Liver (tissue), 9 donors: ENCODE data around the gene SMAP2. TPM values are rescaled to one million over a fixed set of nuclear protein-coding genes. Genes with fewer than 3 reads are reported as not detected.

Source experiments
- DNase-seq: peaks from one replicate; pipeline ENCODE4 v3.0.0-alpha.2; 2017; ENCODE audit warnings: low spot score
- H3K27ac ChIP-seq, 2 donors: one replicate each; pipeline ENCODE4 v1.7.0; 2013; ENCODE audit warnings: inconsistent platforms in 2 of 2, low read length in 2 of 2, control low read depth in 1 of 2, low read depth in 1 of 2, mild to moderate bottlenecking in 1 of 2
- H3K27me3 ChIP-seq, 4 donors: one replicate each; pipeline versions ENCODE4 v1.6.1 to v1.7.0; 2013; ENCODE audit warnings: low read length in 3 of 4, inconsistent platforms in 1 of 4, mild to moderate bottlenecking in 1 of 4, moderate library complexity in 1 of 4; ENCODE audit not compliant: control insufficient read depth in 4 of 4, insufficient read depth in 4 of 4
- H3K36me3 ChIP-seq, 4 donors: one replicate each; pipeline versions ENCODE4 v1.6.1 to v1.7.0; 2013; ENCODE audit warnings: low read length in 3 of 4, mild to moderate bottlenecking in 3 of 4, low read depth in 1 of 4, moderate library complexity in 1 of 4; ENCODE audit not compliant: control insufficient read depth in 4 of 4, insufficient read depth in 3 of 4
- H3K4me1 ChIP-seq, 4 donors: one replicate each; pipeline versions ENCODE4 v1.6.1 to v1.7.0; 2013; ENCODE audit warnings: low read length in 3 of 4, mild to moderate bottlenecking in 3 of 4, moderate library complexity in 1 of 4; ENCODE audit not compliant: control insufficient read depth in 4 of 4, insufficient read depth in 4 of 4
- H3K4me3 ChIP-seq, 3 donors: one replicate each; pipeline versions ENCODE4 v1.6.1 to v1.7.0; 2013; ENCODE audit warnings: low read length in 3 of 3, control low read depth in 1 of 3, low read depth in 1 of 3, mild to moderate bottlenecking in 1 of 3
- H3K9ac ChIP-seq, 2 donors: one replicate each; pipeline ENCODE4 v1.7.0; 2013; ENCODE audit warnings: low read length in 2 of 2, mild to moderate bottlenecking in 2 of 2, moderate library complexity in 2 of 2, control low read depth in 1 of 2, low read depth in 1 of 2
- H3K9me3 ChIP-seq, 4 donors: one replicate each; pipeline versions ENCODE4 v1.6.1 to v1.7.0; 2013; ENCODE audit warnings: low read length in 3 of 4; ENCODE audit not compliant: control insufficient read depth in 4 of 4
- FOXA1 ChIP-seq: IDR thresholded peaks from 2 replicates; pipeline ENCODE4 v1.6.1; 2016; ENCODE audit warnings: antibody characterized with exemption
- FOXA2 ChIP-seq: IDR thresholded peaks from 2 replicates; pipeline ENCODE4 v1.6.1; 2016; ENCODE audit warnings: antibody characterized with exemption
- GABPA ChIP-seq, 2 donors: IDR thresholded peaks in 1 of 2; conservative IDR thresholded peaks in 1 of 2; 2 replicates each; pipeline ENCODE4 v1.6.1; 2016; ENCODE audit warnings: antibody characterized with exemption in 2 of 2, mild to moderate bottlenecking in 1 of 2, moderate library complexity in 1 of 2
- HNF4A ChIP-seq, 2 donors: conservative IDR thresholded peaks; 2 replicates each; pipeline ENCODE4 v1.6.1; 2016; ENCODE audit warnings: antibody characterized with exemption in 2 of 2, mild to moderate bottlenecking in 2 of 2
- HNF4G ChIP-seq: IDR thresholded peaks from 2 replicates; pipeline ENCODE4 v1.6.1; 2016; ENCODE audit warnings: antibody characterized with exemption
- JUND ChIP-seq, 2 donors: IDR thresholded peaks; 2 replicates each; pipeline ENCODE4 v1.6.1; 2016; ENCODE audit warnings: antibody characterized with exemption in 2 of 2
- RAD21 ChIP-seq, 2 donors: IDR thresholded peaks; 2 replicates each; pipeline ENCODE4 v1.6.1; 2016; ENCODE audit warnings: antibody characterized with exemption in 2 of 2, mild to moderate bottlenecking in 2 of 2
- SP1 ChIP-seq: IDR thresholded peaks from 2 replicates; pipeline ENCODE4 v1.6.1; 2018; ENCODE audit warnings: antibody characterized with exemption, mild to moderate bottlenecking
- TAF1 ChIP-seq: conservative IDR thresholded peaks from 2 replicates; pipeline ENCODE4 v1.6.1; 2016; ENCODE audit warnings: antibody characterized with exemption, mild to moderate bottlenecking
- WGBS: extraction: QIAGEN DNeasy Blood & Tissue Kit; methylation state at CpG from one replicate; pipeline ENCODE4 v1.1.7; 2013; 5-methylcytosine and 5-hydroxymethylcytosine counted together
- polyA plus RNA-seq, 2 donors: library from polyadenylated mRNA; stranded (reverse) in 1 of 2; unstranded in 1 of 2; fragments of 200-250 nt in 1 of 2; fragments of >200 nt in 1 of 2; fragmentation: Nextera tagmentation in 1 of 2; extraction: Ambion mirVana in 1 of 2; gene quantifications; one replicate each; pipeline versions ENCODE4 v1.2.1 to v1.2.3, GENCODE V29; 2013 to 2015
- total RNA-seq, 2 donors: library from RNA; depleted of rRNA; stranded (reverse); fragments of >200 nt; gene quantifications; one replicate each; pipeline ENCODE4 v1.2.3, GENCODE V29; 2014
- TF ChIP-seq, protein P1 (sequence below): fragments of 150-350 bp; IDR thresholded peaks from 2 replicates; pipeline ENCODE4 v1.5.1; 2017; ENCODE audit warnings: improper control_type of control experiment, low read depth, low read length; ENCODE audit not compliant: missing input control
- TF ChIP-seq, protein P2 (sequence below): IDR thresholded peaks from 2 replicates; pipeline ENCODE4 v1.6.1; 2016; ENCODE audit warnings: antibody characterized with exemption
- TF ChIP-seq, protein P3 (sequence below): IDR thresholded peaks from 2 replicates; pipeline ENCODE4 v1.6.1; 2016; ENCODE audit warnings: antibody characterized with exemption
- TF ChIP-seq, protein P4 (sequence below): IDR thresholded peaks from 2 replicates; pipeline ENCODE4 v1.6.1; 2016; ENCODE audit warnings: antibody characterized with exemption, mild to moderate bottlenecking
- TF ChIP-seq, protein P5 (sequence below): IDR thresholded peaks from 2 replicates; pipeline ENCODE4 v1.6.1; 2016; ENCODE audit warnings: antibody characterized with exemption
- donor health status: healthy.
- donor health status: healthy.
- donor health status: healthy.
- donor health status: healthy.
- donor health status: healthy.

The SMAP2 gene
- total and polyA plus RNA-seq, 4 donors, result 20.0 to 36.8 (median 29.8) TPM

DNA sequence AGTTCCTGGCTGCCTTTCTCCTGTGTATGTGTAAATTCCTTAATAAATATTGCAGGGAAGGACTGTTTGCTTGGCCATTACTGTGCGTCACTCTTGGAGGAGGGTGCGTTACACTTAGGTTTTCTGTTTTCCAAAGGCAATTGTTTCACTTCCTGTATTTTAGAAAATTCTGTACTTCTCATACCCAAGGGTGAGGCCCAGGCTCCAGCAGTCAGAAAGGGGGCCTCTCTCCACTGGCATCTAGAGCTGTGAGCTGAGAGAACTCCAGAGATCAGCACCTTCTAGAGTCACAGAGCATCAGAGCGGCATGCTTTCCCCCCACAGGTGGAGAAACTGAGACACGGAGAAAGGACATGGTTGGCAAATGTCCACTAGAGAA, 49.7 kb downstream of the SMAP2 start:
- peaks cover 3 to 22% (median 16%) of the 10 kb centered on the region in 4 donors for H3K4me1 ChIP-seq
- H3K4me3 ChIP-seq, result no peak overlapping the region
- no peak overlapping the region for H3K9ac ChIP-seq
- H3K36me3 ChIP-seq, result peaks cover 2 to 17% (median 8%) of the 10 kb centered on the region in 4 donors
- H3K27ac ChIP-seq, result peak overlapping the region in 1 of 2 donors; percentile 73
- H3K9me3 ChIP-seq, result no peaks in the 10 kb centered on the region
- no peaks in the 10 kb centered on the region for H3K27me3 ChIP-seq
- no peak for DNase-seq
- no peak for TF ChIP-seq TAF1
- TF ChIP-seq, protein P1, sequence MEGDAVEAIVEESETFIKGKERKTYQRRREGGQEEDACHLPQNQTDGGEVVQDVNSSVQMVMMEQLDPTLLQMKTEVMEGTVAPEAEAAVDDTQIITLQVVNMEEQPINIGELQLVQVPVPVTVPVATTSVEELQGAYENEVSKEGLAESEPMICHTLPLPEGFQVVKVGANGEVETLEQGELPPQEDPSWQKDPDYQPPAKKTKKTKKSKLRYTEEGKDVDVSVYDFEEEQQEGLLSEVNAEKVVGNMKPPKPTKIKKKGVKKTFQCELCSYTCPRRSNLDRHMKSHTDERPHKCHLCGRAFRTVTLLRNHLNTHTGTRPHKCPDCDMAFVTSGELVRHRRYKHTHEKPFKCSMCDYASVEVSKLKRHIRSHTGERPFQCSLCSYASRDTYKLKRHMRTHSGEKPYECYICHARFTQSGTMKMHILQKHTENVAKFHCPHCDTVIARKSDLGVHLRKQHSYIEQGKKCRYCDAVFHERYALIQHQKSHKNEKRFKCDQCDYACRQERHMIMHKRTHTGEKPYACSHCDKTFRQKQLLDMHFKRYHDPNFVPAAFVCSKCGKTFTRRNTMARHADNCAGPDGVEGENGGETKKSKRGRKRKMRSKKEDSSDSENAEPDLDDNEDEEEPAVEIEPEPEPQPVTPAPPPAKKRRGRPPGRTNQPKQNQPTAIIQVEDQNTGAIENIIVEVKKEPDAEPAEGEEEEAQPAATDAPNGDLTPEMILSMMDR, result no peak
- no peak for TF ChIP-seq GABPA (IDR thresholded peaks at IDR 0.05 in 1 of 2, conservative IDR thresholded peaks at IDR 0.05 in 1 of 2)
- TF ChIP-seq, protein P2, sequence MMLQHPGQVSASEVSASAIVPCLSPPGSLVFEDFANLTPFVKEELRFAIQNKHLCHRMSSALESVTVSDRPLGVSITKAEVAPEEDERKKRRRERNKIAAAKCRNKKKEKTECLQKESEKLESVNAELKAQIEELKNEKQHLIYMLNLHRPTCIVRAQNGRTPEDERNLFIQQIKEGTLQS, result no peak
- TF ChIP-seq, protein P3, sequence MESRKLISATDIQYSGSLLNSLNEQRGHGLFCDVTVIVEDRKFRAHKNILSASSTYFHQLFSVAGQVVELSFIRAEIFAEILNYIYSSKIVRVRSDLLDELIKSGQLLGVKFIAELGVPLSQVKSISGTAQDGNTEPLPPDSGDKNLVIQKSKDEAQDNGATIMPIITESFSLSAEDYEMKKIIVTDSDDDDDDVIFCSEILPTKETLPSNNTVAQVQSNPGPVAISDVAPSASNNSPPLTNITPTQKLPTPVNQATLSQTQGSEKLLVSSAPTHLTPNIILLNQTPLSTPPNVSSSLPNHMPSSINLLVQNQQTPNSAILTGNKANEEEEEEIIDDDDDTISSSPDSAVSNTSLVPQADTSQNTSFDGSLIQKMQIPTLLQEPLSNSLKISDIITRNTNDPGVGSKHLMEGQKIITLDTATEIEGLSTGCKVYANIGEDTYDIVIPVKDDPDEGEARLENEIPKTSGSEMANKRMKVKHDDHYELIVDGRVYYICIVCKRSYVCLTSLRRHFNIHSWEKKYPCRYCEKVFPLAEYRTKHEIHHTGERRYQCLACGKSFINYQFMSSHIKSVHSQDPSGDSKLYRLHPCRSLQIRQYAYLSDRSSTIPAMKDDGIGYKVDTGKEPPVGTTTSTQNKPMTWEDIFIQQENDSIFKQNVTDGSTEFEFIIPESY, result no peak
- TF ChIP-seq RAD21 (IDR thresholded peaks at IDR 0.05), result no peak
- TF ChIP-seq, protein P4, sequence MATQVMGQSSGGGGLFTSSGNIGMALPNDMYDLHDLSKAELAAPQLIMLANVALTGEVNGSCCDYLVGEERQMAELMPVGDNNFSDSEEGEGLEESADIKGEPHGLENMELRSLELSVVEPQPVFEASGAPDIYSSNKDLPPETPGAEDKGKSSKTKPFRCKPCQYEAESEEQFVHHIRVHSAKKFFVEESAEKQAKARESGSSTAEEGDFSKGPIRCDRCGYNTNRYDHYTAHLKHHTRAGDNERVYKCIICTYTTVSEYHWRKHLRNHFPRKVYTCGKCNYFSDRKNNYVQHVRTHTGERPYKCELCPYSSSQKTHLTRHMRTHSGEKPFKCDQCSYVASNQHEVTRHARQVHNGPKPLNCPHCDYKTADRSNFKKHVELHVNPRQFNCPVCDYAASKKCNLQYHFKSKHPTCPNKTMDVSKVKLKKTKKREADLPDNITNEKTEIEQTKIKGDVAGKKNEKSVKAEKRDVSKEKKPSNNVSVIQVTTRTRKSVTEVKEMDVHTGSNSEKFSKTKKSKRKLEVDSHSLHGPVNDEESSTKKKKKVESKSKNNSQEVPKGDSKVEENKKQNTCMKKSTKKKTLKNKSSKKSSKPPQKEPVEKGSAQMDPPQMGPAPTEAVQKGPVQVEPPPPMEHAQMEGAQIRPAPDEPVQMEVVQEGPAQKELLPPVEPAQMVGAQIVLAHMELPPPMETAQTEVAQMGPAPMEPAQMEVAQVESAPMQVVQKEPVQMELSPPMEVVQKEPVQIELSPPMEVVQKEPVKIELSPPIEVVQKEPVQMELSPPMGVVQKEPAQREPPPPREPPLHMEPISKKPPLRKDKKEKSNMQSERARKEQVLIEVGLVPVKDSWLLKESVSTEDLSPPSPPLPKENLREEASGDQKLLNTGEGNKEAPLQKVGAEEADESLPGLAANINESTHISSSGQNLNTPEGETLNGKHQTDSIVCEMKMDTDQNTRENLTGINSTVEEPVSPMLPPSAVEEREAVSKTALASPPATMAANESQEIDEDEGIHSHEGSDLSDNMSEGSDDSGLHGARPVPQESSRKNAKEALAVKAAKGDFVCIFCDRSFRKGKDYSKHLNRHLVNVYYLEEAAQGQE, result no peak
- no peak for TF ChIP-seq JUND (IDR thresholded peaks at IDR 0.05)
- TF ChIP-seq SP1, result no peak
- TF ChIP-seq FOXA2, result no peak
- TF ChIP-seq HNF4G, result no peak
- TF ChIP-seq HNF4A (conservative IDR thresholded peaks at IDR 0.05), result no peak
- no peak for TF ChIP-seq FOXA1
- WGBS, result 85% methylated on average over 4 of the region's 4 CpGs

DNA sequence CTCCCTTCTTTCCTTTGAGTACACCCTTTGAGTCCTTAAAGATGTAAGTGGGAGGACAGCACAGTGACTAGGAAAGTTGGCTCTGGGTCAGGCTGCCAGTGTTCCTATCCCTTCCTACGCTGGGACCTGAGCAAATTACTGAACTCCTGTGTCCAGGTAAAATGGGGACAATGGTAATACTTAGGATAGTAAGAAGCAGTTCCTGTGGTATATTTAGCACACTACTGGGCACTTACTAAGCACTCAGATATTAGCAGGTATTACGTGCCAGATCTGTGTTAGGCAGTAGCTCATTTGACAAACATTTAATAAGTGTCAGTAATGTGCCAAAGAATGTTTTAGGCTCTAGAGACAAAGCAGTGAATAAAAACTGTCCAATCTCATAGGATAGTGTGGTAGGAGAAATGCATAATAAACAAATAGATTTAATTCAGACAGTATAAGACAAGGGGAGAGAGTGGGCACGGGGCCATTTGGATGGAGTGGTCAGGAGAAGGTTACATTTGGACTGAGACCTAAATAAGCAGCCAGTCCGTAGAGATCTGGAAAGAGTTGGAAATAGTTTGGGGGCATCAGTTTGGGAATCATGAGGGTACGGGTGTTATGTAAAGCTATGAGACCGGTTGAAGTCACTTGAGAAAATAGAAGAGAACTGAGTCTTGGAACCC, 50.6 kb downstream of the SMAP2 start:
- no peak for DNase-seq
- H3K9me3 ChIP-seq, result no peaks in the 10 kb centered on the region
- peaks cover 3 to 22% (median 16%) of the 10 kb centered on the region in 4 donors for H3K4me1 ChIP-seq
- WGBS, result 85% methylated on average over 6 of the region's 6 CpGs
- no peak overlapping the region for H3K4me3 ChIP-seq
- H3K36me3 ChIP-seq, result peaks cover 0 to 12% (median 4%) of the 10 kb centered on the region in 4 donors
- no peak overlapping the region for H3K27ac ChIP-seq
- H3K27me3 ChIP-seq, result no peaks in the 10 kb centered on the region
- no peak overlapping the region for H3K9ac ChIP-seq
- TF ChIP-seq HNF4G (no peak), TAF1 (no peak), SP1 (no peak), FOXA1 (no peak), GABPA (IDR thresholded peaks at IDR 0.05 in 1 of 2, conservative IDR thresholded peaks at IDR 0.05 in 1 of 2) (no peak), HNF4A (conservative IDR thresholded peaks at IDR 0.05) (no peak), FOXA2 (no peak)
- TF ChIP-seq, protein P5, sequence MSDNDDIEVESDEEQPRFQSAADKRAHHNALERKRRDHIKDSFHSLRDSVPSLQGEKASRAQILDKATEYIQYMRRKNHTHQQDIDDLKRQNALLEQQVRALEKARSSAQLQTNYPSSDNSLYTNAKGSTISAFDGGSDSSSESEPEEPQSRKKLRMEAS, result no peak
- TF ChIP-seq, protein P4, result no peak
- TF ChIP-seq, protein P1, result no peak
